Neural crest cell (in vitro differentiated cells): ENCODE measurements around the gene IL1R2. TPM values are rescaled to one million over a fixed set of nuclear protein-coding genes. Genes with fewer than 3 reads are reported as not detected.

Experiments
- DNase-seq: peaks from one replicate; pipeline ENCODE4 v3.0.0; 2021; ENCODE audit warnings: low read depth, mixed read lengths, low spot score
- H3K27ac Mint-ChIP-seq: one replicate; pipeline ENCODE4 v1.8.0; 2021; ENCODE audit warnings: mild to moderate bottlenecking, mixed read lengths; ENCODE audit not compliant: unreplicated experiment
- H3K27me3 Mint-ChIP-seq: 2 replicates; pipeline ENCODE4 v1.8.0; 2021; ENCODE audit warnings: low read depth, mild to moderate bottlenecking, mixed read lengths
- H3K36me3 Mint-ChIP-seq: 2 replicates; pipeline ENCODE4 v1.8.0; 2021; ENCODE audit warnings: low read depth, mild to moderate bottlenecking, mixed read lengths
- H3K4me1 Mint-ChIP-seq: 2 replicates; pipeline ENCODE4 v1.8.0; 2021; ENCODE audit warnings: mixed read lengths
- H3K4me3 Mint-ChIP-seq: one replicate; pipeline ENCODE4 v1.8.0; 2021; ENCODE audit warnings: mild to moderate bottlenecking, mixed read lengths
- H3K9me3 Mint-ChIP-seq: 2 replicates; pipeline ENCODE4 v1.8.0; 2021; ENCODE audit warnings: mixed read lengths
- total RNA-seq: library from RNA; stranded (reverse); gene quantifications from 2 replicates; pipeline ENCODE4 v1.2.1, GENCODE V29; 2021
- TF ChIP-seq, protein P1 (sequence below): fragments of 200-600 bp; sonication (generic); conservative IDR thresholded peaks from 2 replicates; pipeline ENCODE4 v1.5.0; 2021; ENCODE audit warnings: antibody characterized with exemption, mild to moderate bottlenecking

Gene IL1R2
- total RNA-seq, 1 donor from 2014 or later: not detected

DNA sequence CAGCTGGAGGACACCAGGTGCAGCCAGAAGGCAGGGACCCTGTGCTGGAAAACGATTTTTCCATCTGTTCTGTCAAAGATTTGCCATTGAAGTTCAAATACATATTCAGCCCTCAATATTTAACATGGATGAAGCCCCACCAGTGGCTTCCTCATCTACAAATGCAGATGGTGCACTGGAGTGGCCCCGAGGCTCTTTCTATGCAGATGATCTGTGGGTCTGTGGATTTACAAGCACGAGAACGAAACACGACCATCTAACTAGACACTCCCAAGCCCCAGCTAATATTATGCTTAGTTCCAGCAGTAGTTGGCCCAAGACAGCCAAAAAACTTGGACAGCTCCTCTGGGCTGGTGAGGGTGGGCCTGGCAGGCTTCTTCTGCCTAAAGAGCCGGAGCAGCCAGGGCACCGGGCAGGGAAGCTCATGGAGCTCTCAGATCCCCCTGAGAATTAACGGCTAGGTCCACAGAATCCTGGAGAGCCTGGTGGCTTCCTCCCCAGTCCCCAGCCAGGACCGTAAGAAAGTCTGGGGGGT, 9.2 kb upstream of the IL1R2 start:
- Mint-ChIP-seq H3K27ac (no peak overlapping the region), H3K36me3 (no peaks in the 10 kb centered on the region), H3K27me3 (peaks cover 3% of the 10 kb centered on the region)

DNA sequence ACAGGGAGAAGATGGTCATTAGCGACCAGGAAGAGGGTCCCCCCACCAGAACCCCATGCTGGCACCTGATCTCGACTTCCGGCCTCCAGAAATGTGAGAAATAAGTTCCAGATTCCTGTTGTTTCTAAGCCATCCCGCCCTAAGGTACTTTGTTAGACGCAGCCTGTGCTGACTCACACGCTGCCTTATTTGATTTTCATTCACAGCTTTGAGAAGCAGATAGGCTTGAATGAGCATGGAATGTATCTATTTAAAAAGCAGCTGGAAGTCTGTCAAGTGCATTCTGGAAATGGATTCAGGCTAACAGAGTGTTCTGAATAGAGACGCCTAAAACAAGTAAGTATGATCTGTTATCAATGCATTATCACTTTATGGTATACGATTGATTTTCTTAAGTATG, 8.3 kb upstream of the IL1R2 start:
- peaks cover 3% of the 10 kb centered on the region for H3K27me3 Mint-ChIP-seq
- no peaks in the 10 kb centered on the region for H3K36me3 Mint-ChIP-seq
- H3K9me3 Mint-ChIP-seq: no peaks in the 10 kb centered on the region
- no peak overlapping the region for H3K4me3 Mint-ChIP-seq
- TF ChIP-seq, protein P1, sequence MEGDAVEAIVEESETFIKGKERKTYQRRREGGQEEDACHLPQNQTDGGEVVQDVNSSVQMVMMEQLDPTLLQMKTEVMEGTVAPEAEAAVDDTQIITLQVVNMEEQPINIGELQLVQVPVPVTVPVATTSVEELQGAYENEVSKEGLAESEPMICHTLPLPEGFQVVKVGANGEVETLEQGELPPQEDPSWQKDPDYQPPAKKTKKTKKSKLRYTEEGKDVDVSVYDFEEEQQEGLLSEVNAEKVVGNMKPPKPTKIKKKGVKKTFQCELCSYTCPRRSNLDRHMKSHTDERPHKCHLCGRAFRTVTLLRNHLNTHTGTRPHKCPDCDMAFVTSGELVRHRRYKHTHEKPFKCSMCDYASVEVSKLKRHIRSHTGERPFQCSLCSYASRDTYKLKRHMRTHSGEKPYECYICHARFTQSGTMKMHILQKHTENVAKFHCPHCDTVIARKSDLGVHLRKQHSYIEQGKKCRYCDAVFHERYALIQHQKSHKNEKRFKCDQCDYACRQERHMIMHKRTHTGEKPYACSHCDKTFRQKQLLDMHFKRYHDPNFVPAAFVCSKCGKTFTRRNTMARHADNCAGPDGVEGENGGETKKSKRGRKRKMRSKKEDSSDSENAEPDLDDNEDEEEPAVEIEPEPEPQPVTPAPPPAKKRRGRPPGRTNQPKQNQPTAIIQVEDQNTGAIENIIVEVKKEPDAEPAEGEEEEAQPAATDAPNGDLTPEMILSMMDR: no peak
- peak overlapping the region; percentile 50 for H3K27ac Mint-ChIP-seq
- peaks cover 13% of the 10 kb centered on the region for H3K4me1 Mint-ChIP-seq
- DNase-seq: no peak

More for the DNA sequence above, 9.2 kb upstream of the IL1R2 start:
- no peak for DNase-seq
- Mint-ChIP-seq H3K4me3 (no peak overlapping the region), H3K9me3 (no peaks in the 10 kb centered on the region), H3K4me1 (peaks cover 13% of the 10 kb centered on the region)
- TF ChIP-seq, protein P1: no peak

DNA sequence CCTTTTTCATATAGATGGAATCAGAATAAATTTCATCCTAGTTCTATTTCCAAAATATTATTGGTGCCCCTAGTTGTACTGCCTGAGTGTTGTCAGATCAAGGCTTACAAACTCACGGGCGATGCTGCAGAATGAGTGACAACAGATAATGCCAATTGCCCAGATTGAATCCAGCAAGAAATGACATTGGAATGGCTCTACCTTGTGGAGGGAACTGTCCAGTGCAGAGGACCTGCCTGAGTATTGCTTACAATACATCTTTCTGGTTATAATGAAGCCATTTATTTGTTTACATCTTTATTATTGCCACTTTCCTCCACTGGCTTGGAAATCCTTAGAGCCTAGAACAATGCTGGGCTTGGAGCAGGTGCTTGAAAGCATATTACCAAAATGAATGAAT, 7.8 kb upstream of the IL1R2 start:
- peaks cover 3% of the 10 kb centered on the region for H3K27me3 Mint-ChIP-seq
- H3K36me3 Mint-ChIP-seq: no peaks in the 10 kb centered on the region
- TF ChIP-seq, protein P1: peak; percentile 48
- no peaks in the 10 kb centered on the region for H3K9me3 Mint-ChIP-seq
- DNase-seq: no peak
- H3K4me1 Mint-ChIP-seq: peaks cover 13% of the 10 kb centered on the region
- no peak overlapping the region for H3K27ac Mint-ChIP-seq
- no peak overlapping the region for H3K4me3 Mint-ChIP-seq

DNA sequence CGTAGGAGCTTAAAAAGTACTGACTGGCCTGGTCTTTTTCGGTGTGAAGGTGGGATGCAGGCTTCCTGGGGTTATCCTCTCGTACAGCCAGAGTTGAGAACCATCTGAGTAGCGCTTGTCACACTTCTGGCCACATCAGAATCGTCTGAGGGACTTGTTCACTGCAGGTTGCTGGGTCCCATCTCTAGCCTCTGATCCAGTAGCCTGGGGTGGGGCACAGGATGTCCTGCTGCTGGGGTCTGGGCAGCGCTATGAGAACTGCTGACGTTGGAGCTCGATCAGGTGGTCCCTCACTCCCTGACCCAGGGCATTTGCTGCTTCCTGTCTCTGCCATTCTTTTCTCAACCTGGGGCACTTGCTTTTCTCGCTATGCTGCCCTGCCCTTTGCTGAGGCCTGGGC, 7.1 kb upstream of the IL1R2 start:
- TF ChIP-seq, protein P1: no peak
- H3K4me1 Mint-ChIP-seq: peaks cover 13% of the 10 kb centered on the region
- H3K27me3 Mint-ChIP-seq: peaks cover 3% of the 10 kb centered on the region
- H3K4me3 Mint-ChIP-seq: no peak overlapping the region
- H3K9me3 Mint-ChIP-seq: no peaks in the 10 kb centered on the region
- no peaks in the 10 kb centered on the region for H3K36me3 Mint-ChIP-seq
- peak overlapping the region; percentile 27 for H3K27ac Mint-ChIP-seq
- DNase-seq: no peak

DNA sequence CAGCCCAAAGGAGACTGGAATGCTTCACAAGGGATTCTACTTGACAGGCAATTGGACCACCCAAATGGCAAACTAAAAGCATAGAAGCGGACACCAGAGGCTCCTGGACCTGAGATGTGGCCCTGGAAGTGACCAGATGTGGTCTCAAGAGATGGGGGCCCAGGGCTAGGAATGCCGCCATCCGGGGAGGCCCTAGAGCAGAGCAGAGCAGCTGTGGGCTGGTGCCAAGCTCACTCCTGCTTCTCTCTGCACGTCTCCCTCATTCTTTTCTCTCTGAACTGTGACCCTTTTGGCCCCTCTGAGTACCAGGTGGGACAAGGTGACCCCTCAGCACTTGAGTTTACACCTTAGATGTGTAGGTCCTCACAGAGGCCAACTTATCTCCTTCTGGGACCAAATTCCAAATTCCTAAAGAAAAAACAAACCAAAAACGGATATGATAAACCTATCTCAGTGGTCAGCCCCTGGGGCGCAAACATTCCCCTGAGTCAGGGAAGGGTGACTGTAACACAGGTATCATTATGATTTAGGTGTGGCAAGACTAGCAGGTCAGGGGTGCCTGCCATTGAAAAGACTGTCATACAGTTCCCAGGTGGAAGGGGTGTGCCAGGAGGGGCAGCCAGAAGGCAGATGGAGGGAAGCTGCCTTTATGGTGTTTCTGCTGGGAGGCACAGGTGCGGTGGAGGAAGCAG, 6.5 kb upstream of the IL1R2 start:
- TF ChIP-seq, protein P1: no peak
- Mint-ChIP-seq H3K9me3 (no peaks in the 10 kb centered on the region), H3K27me3 (peaks cover 3% of the 10 kb centered on the region), H3K36me3 (no peaks in the 10 kb centered on the region), H3K27ac (peak overlapping the region; percentile 23), H3K4me3 (no peak overlapping the region), H3K4me1 (peaks cover 13% of the 10 kb centered on the region)
- no peak for DNase-seq
